Measurements from ENCODE around the gene APPBP2.
"Not testable (repeated sequence)": the region's sequence is repeated elsewhere in the genome, so short reads cannot be mapped to it uniquely, and the experiment has no call there.

APPBP2 gene, protein sequence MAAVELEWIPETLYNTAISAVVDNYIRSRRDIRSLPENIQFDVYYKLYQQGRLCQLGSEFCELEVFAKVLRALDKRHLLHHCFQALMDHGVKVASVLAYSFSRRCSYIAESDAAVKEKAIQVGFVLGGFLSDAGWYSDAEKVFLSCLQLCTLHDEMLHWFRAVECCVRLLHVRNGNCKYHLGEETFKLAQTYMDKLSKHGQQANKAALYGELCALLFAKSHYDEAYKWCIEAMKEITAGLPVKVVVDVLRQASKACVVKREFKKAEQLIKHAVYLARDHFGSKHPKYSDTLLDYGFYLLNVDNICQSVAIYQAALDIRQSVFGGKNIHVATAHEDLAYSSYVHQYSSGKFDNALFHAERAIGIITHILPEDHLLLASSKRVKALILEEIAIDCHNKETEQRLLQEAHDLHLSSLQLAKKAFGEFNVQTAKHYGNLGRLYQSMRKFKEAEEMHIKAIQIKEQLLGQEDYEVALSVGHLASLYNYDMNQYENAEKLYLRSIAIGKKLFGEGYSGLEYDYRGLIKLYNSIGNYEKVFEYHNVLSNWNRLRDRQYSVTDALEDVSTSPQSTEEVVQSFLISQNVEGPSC

GRCh38 chr17:60525685-60526514 is at the start of gene APPBP2:
TSS of gene APPBP2 (minus strand) at chr17:60526242. CDS start at chr17:60525931, 311 bp downstream.
- peak; percentile 89 for DNase-seq

GRCh38 chr17:60573236-60574051 is 47.4 kb upstream of the APPBP2 start:
- DNase-seq: no peak

- no peak for DNase-seq
These were observed 39.2 kb upstream of the APPBP2 start for GRCh38 chr17:60565233-60565632.

- DNase-seq: no peak
These were observed 37.7 kb upstream of the APPBP2 start for GRCh38 chr17:60563743-60564142.

DNA sequence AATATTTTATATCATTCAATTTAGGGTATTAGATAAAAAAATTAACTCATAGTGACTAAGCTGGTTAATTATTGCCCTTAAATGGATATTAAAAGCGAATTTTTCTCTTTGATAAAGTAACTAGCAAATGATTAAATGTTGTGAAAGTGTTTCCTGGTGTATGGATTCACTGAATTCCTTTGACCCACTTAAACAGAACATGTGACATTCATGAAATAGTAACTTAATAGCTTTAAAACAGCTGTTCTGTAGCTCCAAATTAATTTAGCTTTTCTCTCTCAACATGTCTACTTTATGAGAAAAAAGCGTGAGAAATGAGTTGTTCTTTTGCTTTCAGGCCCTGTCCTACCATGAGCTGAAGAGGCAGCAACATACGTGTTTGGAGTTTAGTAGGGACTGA is 36.4 kb upstream of the APPBP2 start:
- DNase-seq: no peak

DNA sequence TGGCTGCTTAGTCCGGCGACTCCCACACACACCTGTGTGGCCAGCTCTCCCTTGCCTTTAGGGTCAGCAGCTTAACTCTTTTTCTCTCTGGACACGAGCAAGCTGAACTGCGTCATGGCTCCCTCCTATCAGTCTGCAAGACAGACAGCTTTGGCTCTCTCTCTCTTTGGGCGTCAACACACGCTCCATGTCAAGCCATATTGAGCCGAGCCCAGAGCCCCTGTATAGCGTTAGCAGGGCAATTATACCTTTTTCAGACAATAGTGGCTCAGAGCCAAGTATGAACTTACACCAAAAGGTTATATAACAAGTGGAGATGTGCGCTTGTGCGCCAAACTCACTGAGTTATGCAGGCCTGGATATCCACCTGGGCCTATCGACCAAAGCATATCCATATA is 34.8 kb upstream of the APPBP2 start:
- no peak for DNase-seq

DNA sequence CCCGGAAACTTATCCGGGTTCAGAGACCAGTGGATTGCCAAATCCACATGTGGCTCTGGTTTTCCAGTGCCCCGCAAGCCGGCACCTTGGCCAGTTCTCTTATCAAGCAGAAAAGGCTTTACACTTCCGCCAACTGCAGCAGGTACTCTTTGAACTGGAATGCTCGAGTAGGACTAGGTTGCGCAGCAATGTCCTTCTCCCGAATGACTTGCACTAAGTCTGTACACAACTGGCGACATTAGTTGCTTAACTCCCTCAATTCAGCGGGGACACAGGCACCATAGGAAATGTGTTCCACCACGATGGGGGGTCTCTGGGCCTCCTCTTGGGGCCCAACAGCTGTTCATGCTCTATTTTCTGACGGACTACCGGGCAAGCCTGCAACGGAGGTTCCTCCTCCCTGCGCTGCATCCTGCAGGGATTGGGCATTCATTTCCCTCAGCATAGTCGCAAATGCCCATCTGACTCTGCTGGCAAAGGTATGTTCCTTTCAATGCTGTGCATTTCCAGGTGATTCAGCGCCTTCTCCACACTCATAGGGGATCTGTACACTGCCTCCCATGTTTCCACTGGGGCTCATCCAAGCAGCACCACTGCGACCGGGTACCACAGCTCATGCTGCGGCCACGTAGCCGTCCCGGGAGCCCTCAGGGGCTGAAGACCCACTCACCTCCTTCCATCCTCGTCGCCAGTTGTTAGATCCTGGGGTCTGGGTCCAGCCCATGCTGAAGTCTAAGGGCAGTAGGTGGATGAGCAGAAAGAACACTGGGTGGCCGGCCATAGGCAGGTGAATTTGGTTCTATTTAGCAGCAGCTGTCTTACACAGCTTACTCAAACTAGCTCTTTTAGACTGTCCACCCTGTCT is 34.2 kb upstream of the APPBP2 start:
- no peak for DNase-seq

DNA sequence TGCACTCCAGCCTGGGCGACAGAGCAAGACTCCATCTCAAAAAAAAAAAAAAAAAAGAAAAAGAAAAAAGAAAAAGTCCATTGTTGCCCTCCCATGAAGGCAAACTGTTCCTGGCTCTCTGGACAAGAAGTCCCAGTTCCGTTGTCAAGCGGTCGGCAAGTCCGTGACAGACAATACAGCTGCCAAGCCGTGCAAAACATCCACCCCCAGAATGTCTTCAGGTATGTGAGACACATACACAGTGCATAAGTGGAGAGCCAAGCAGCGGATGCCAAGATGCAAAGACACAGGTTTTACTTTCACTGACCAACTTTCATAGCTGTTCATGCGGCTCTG is 33.6 kb upstream of the APPBP2 start:
- DNase-seq: no peak

DNA sequence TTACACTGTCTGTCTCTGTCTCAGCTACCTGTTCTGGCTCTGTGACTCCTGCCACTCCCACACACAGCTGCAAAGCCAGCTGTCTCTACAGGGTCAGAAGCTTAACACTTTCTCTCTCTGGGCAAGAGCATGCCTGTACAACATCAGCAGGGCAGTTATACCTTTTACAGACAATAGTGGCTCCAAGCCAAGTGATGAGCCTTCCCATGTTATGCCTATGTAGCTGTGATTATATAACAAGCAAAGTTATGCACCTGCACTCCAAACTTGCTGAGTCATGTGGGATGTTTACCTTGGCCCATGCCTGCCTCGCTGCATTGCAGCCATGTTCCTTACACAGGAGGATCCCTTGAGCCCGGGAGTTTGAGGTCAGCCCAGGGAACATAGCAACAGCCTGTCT is 31.8 kb upstream of the APPBP2 start:
- no peak for DNase-seq

- no peak for DNase-seq
These were observed 29.7 kb upstream of the APPBP2 start for GRCh38 chr17:60555786-60556185.

GRCh38 chr17:60554377-60554788 is 28.3 kb upstream of the APPBP2 start:
- DNase-seq: peak; percentile 23

DNA sequence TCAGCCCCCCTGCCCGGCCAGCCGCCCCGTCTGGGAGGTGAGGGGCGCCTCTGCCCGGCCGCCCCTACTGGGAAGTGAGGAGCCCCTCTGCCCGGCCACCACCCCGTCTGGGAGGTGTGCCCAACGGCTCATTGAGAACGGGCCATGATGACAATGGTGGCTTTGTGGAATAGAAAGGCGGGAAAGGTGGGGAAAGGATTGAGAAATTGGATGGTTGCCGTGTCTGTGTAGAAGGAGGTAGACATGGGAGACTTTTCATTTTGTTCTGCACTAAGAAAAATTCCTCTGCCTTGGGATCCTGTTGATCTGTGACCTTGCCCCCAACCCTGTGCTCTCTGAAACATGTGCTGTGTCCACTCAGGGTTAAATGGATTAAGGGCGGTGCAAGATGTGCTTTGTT is 26.2 kb upstream of the APPBP2 start:
- not testable (repeated sequence) for DNase-seq

DNA sequence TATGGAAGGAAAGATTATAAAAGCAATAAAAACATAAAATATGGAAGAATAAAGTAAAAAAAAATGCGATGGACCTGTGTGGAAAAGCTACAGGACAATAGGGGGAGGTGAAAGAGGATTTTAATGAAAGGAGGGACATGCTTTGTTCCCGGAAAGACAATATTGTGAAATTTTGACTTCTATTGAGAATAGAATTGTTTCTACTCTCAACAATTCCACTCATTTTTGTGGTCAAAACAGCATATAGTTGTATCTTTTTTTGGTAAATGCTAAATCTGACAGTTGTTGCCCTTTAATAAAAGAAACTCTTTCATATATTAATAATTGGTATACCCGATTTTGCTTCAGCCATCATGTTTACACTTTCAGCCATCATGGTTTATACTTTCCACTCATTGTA is 22.9 kb upstream of the APPBP2 start:
- DNase-seq: no peak

GRCh38 chr17:60545465-60546191 is 19.6 kb upstream of the APPBP2 start:
- no peak for DNase-seq

DNA sequence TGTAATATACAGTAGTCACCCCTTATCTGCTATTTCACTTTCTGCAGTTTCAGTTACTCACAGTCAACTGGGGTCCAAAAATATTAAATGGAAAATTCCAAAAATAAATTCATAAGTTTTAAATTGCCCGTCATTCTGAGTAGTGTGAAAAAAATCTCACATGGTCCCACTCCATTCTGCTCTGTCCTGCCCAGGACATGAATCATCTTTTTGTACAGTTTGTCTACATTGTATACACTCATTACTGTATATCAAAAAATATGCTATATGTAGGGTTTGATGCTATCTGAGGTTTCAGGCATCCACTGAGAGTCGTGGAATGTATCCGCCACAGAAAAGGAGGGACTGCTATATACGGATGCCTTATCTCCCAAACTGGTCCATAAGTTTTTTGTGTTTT is 16.0 kb upstream of the APPBP2 start:
- no peak for DNase-seq

DNA sequence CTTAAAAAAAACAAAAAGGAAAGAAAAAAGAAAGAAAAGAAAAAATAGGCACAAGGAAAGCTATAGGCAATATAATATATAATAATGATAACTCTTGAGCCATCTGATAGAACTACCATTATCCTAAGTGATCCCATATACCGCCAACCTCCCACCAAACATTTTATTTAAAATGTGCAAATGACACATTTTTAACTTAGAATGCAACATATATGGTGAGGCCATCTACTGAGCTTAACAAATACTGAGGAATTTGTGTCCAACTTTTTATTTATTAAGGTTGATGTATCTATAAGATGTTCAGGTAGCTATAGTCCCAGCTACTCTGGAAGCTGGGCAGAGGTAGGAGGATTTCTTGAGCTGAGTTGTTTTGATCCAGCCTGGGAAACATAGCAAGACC is 14.4 kb upstream of the APPBP2 start:
- DNase-seq: no peak

GRCh38 chr17:60539807-60540206 is 13.8 kb upstream of the APPBP2 start:
- no peak for DNase-seq

DNA sequence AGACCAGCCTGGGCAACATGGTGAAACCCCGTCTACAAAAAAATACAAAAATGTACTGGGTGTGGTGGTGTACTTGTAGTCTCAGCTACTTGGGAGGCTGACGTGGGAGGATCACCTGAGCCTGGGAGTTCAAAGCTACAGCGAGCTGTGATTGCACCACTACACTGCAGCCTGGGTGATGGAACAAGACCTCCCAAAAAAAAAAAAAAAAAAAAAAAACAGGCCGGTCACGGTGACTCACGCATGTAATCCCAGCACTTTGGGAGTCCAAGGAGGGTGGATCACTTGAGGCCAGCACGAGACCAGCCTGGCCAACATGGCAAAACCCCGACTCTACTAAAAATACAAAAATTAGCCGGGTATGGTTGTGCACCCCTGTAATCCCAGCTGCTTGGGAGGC is 12.7 kb upstream of the APPBP2 start:
- DNase-seq: no peak

DNA sequence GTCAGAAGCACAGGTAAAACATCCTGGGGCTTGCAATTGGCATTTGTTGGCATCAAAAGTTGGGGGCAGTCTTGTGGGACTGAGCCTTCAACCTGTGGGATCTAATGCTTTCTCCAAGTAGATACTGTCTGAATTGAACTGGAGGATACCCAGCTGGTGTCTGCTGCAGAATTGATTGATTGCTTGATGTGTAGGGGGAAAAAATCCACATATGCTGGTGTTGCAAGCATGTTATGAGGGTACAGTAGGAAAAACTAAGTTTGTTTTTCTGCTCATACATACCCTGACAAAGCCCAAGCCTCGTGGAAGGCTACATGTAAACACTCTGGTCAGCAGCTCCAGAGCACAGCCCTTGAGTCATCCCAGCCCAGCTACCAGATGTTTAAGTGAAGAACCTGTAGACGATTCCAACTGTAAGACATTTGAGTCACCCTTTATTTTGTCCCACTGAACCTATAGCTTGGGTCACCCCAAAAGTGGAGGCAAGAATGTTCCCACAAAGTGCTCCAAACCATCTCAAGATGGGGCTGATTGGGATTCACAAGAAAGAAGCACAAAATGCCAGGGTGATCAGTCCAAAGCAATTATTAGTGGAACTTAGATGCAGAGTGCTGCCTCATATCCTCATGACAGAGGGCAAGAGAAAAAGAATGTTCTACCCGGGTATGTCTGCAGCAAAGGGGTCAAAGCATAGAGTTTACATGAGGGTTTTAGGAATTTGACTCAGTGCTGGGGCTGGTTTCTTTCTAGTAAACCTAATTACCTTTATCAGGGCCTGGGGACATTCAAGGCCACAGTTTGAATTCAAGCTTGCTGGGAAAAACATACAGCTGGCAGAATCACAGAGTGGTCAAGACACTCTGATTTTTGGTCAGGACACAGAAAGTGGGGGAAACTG is 9.6 kb upstream of the APPBP2 start:
- DNase-seq: no peak

DNA sequence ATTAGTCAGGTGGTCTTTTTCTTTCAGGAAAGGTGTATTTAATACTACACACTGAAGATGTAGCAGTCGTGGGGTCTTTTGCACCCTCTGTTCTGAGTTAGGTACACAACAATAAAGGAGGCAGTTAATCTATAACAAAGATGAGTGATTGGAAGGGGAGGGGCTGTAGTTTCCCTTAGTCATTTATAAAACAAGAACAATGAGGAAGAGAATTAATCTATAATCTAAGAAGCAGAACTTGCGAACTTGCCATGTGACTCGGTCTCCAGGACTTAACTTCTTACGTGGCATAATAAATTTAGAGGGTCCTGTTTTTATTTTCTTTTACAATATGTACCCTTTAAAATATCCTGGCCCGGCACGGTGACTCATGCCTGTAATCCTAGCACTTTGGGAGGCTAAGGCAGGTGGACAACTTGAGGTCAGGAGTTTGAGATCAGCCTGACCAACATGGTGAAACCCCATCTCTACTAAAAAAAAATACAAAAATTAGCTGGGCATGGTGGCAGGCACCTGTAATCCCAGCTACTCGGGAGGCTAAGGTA is 8.6 kb upstream of the APPBP2 start:
- peak; percentile 33 for DNase-seq

All from hematopoietic multipotent progenitor cell treated with erythropoietin and hydrocortisone succinate and interleukin-3 and kit ligand, for 4 days (in vitro differentiated cells).